ENCODE data around the gene PHLPP2.

PHLPP2 gene

GRCh38 chr16:71628810-71629209, 95.7 kb downstream of the PHLPP2 start:
- Histone ChIP-seq H3K27ac (no peak overlapping the region), H3K9me3 (no peaks in the 10 kb centered on the region), H3K27me3 (peaks cover 10 to 31% of the 10 kb centered on the region in 2 donors), H3K4me3 (no peak overlapping the region), H3K36me3 (no peaks in the 10 kb centered on the region), H3K4me1 (peaks cover 0 to 25% (median 21%) of the 10 kb centered on the region in 4 donors)
- DNase-seq, result no peak
- TF ChIP-seq, protein P1, sequence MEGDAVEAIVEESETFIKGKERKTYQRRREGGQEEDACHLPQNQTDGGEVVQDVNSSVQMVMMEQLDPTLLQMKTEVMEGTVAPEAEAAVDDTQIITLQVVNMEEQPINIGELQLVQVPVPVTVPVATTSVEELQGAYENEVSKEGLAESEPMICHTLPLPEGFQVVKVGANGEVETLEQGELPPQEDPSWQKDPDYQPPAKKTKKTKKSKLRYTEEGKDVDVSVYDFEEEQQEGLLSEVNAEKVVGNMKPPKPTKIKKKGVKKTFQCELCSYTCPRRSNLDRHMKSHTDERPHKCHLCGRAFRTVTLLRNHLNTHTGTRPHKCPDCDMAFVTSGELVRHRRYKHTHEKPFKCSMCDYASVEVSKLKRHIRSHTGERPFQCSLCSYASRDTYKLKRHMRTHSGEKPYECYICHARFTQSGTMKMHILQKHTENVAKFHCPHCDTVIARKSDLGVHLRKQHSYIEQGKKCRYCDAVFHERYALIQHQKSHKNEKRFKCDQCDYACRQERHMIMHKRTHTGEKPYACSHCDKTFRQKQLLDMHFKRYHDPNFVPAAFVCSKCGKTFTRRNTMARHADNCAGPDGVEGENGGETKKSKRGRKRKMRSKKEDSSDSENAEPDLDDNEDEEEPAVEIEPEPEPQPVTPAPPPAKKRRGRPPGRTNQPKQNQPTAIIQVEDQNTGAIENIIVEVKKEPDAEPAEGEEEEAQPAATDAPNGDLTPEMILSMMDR (IDR thresholded peaks at IDR 0.05), result no peak
- intact Hi-C loops (cut with DNase I; ENCODE audit: low total_unique reads), result no loop called here

GRCh38 chr16:71627731-71628181, 96.7 kb downstream of the PHLPP2 start:
- no peak overlapping the region for H3K4me3 ChIP-seq
- intact Hi-C loops (cut with DNase I; ENCODE audit: low total_unique reads), result no loop called here
- H3K36me3 ChIP-seq, result no peaks in the 10 kb centered on the region

GRCh38 chr16:71626858-71627213, 97.7 kb downstream of the PHLPP2 start:
- peak overlapping the region in 1 of 2 donors; percentile 43 for H3K4me3 ChIP-seq
- intact Hi-C loops (cut with DNase I; ENCODE audit: low total_unique reads), result no loop called here
- peaks cover 0 to 25% (median 21%) of the 10 kb centered on the region in 4 donors for H3K4me1 ChIP-seq
- H3K36me3 ChIP-seq, result no peaks in the 10 kb centered on the region
- peak in 1 of 2 donors; percentile 66 for DNase-seq
- TF ChIP-seq, protein P1 (IDR thresholded peaks at IDR 0.05), result no peak
- no peak overlapping the region for H3K27ac ChIP-seq
- H3K9me3 ChIP-seq, result no peaks in the 10 kb centered on the region
- peaks cover 10 to 34% of the 10 kb centered on the region in 2 donors for H3K27me3 ChIP-seq

More at GRCh38 chr16:71627731-71628181, 96.7 kb downstream of the PHLPP2 start:
- Histone ChIP-seq H3K27me3 (peaks cover 10 to 34% of the 10 kb centered on the region in 2 donors), H3K4me1 (peaks cover 0 to 25% (median 21%) of the 10 kb centered on the region in 4 donors), H3K27ac (no peak overlapping the region), H3K9me3 (no peaks in the 10 kb centered on the region)
- TF ChIP-seq, protein P1 (IDR thresholded peaks at IDR 0.05), result no peak
- peak in 1 of 2 donors; percentile 31 for DNase-seq

GRCh38 chr16:71626018-71626857, 98.3 kb downstream of the PHLPP2 start, which contains the start of gene MARVELD3:
Gene MARVELD3, plus strand, starts transcription at chr16:71626184. Its CDS starts 46 bp downstream, at chr16:71626230.
- TF ChIP-seq, protein P1 (IDR thresholded peaks at IDR 0.05), result no peak
- peak in 1 of 2 donors; percentile 64 for DNase-seq
- Histone ChIP-seq H3K36me3 (no peaks in the 10 kb centered on the region), H3K4me3 (peak within 1 kb of the TSS in 1 of 2 donors; percentile 43), H3K9me3 (no peaks in the 10 kb centered on the region), H3K27ac (no peak within 1 kb of the TSS), H3K27me3 (peaks cover 10 to 35% of the 10 kb centered on the region in 2 donors), H3K4me1 (peaks cover 0 to 25% (median 21%) of the 10 kb centered on the region in 4 donors)
- intact Hi-C loops (cut with DNase I; ENCODE audit: low total_unique reads), result no loop called here

GRCh38 chr16:71625113-71625850, 99.2 kb downstream of the PHLPP2 start:
- Histone ChIP-seq H3K36me3 (no peaks in the 10 kb centered on the region), H3K4me3 (no peak overlapping the region), H3K27ac (no peak overlapping the region), H3K4me1 (peaks cover 0 to 25% (median 21%) of the 10 kb centered on the region in 4 donors), H3K9me3 (no peaks in the 10 kb centered on the region), H3K27me3 (peaks cover 10 to 40% of the 10 kb centered on the region in 2 donors)
- TF ChIP-seq, protein P1 (IDR thresholded peaks at IDR 0.05), result no peak
- intact Hi-C loops (cut with DNase I; ENCODE audit: low total_unique reads), result no loop called here
- DNase-seq, result peak in 1 of 2 donors; percentile 27

Data from tibial artery (tissue), 4 donors.